GM12865 (cell line): ENCODE data around the gene GAS2L3.
A peak's percentile ranks its signal among the peaks of the same experiment; 100 is the strongest.
"Not testable (repeated sequence)": the region's sequence is repeated elsewhere in the genome, so short reads cannot be mapped to it uniquely, and the experiment has no call there.

Experiments used
- DNase-seq: peaks from one replicate; pipeline ENCODE4 v3.0.0; 2010; ENCODE audit warnings: low read depth
- H3K4me3 ChIP-seq: 2 replicates; pipeline ENCODE4 v1.5.1; 2011; ENCODE audit warnings: mild to moderate bottlenecking, low read depth, low read length, control low read depth
- TF ChIP-seq, protein P1 (sequence below): IDR thresholded peaks from 2 replicates; pipeline ENCODE4 v1.5.1; 2011; ENCODE audit warnings: low read length, control low read depth, low read depth, inconsistent platforms; ENCODE audit not compliant: insufficient read depth; ENCODE audit errors: missing control alignments

The GAS2L3 gene

DNA sequence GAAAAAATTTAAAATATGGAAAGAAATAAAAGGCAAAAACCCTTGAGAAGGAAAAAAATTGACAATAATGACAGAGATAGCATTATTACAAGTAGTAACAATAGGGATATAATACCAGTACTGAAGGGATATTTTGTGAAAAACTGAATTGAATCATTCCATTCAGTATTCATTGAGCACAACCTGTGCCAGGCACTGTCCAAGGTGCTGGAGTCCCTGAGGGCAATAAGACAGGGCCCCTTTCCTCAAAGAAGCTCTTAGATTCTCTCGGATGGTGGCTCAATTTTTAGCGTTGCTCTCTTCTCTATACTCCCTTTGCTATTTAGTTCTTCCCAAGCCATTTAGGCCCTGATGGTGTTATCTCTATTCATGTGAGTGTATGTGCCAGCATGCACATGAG is 34.3 kb upstream of the GAS2L3 start:
- peak; percentile 34 for DNase-seq
- H3K4me3 ChIP-seq, result no peak overlapping the region
- TF ChIP-seq, protein P1, sequence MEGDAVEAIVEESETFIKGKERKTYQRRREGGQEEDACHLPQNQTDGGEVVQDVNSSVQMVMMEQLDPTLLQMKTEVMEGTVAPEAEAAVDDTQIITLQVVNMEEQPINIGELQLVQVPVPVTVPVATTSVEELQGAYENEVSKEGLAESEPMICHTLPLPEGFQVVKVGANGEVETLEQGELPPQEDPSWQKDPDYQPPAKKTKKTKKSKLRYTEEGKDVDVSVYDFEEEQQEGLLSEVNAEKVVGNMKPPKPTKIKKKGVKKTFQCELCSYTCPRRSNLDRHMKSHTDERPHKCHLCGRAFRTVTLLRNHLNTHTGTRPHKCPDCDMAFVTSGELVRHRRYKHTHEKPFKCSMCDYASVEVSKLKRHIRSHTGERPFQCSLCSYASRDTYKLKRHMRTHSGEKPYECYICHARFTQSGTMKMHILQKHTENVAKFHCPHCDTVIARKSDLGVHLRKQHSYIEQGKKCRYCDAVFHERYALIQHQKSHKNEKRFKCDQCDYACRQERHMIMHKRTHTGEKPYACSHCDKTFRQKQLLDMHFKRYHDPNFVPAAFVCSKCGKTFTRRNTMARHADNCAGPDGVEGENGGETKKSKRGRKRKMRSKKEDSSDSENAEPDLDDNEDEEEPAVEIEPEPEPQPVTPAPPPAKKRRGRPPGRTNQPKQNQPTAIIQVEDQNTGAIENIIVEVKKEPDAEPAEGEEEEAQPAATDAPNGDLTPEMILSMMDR, result no peak

GRCh38 chr12:100544165-100544564 is 29.3 kb upstream of the GAS2L3 start:
- H3K4me3 ChIP-seq, result no peak overlapping the region
- TF ChIP-seq, protein P1, result no peak
- DNase-seq, result no peak

GRCh38 chr12:100545092-100545491 is 28.4 kb upstream of the GAS2L3 start:
- no peak overlapping the region for H3K4me3 ChIP-seq
- no peak for DNase-seq
- TF ChIP-seq, protein P1, result no peak

DNA sequence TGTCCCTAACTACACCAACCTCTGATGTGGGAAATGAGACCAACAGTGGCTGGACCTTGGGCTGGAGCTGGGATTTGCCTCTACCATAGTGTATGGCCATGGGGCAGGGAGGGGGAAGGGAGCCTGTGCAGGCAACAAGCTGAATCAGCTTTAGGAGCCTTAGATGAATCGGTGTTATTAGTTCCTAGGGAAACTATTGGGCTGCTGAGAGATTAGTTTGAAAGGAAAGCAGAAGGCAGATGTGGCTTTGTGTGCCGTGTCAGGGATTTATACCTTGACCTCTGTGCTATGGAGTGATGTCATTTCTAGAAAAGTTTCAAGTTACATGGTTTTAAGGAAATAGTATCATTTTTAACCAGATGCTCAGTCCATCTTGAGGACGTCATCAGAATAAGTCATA is 19.5 kb upstream of the GAS2L3 start:
- DNase-seq, result no peak
- TF ChIP-seq, protein P1, result no peak
- no peak overlapping the region for H3K4me3 ChIP-seq

- DNase-seq, result peak; percentile 44
- TF ChIP-seq, protein P1, result peak; percentile 35
- H3K4me3 ChIP-seq, result no peak overlapping the region
These were observed 18.8 kb upstream of the GAS2L3 start for GRCh38 chr12:100554608-100555077.

GRCh38 chr12:100555722-100556121 is 17.8 kb upstream of the GAS2L3 start:
- no peak overlapping the region for H3K4me3 ChIP-seq
- DNase-seq, result no peak
- TF ChIP-seq, protein P1, result no peak

DNA sequence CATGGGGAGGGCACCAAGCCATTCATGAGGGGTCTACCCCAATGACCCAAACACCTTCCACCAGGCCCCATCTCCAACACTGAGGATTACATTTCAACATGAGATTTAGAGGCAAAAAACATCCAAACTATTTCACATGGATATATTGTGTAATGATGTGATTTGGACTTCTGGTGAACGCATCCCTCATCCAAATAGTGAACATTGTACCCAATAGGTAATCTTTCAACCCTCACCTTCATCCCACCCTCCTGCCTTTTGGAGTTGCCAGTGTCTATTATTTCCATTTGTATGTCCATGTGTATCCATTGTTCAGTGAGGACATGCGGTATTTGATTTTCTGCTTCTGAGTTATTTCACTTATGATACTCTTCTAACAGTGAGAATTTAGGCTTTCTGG is 16.1 kb upstream of the GAS2L3 start:
- H3K4me3 ChIP-seq, result no peak overlapping the region
- TF ChIP-seq, protein P1, result no peak
- DNase-seq, result no peak

GRCh38 chr12:100559261-100559660 is 14.2 kb upstream of the GAS2L3 start:
- not testable (repeated sequence) for H3K4me3 ChIP-seq, DNase-seq
